Lower leg skin (tissue), 3 donors: ENCODE data around the gene SUGCT.

Experiments
- POLR2A ChIP-seq, 2 donors: fragments of 450-650 bp; IDR thresholded peaks; one replicate each; pipeline ENCODE4 v1.6.1; 2016 to 2017; ENCODE audit warnings: antibody characterized with exemption in 2 of 2, mild to moderate bottlenecking in 1 of 2, moderate library complexity in 1 of 2
- TF ChIP-seq, protein P1 (sequence below), 3 donors: fragments of 450-650 bp; IDR thresholded peaks; one replicate each; pipeline ENCODE4 v1.5.1; 2016; ENCODE audit warnings: antibody characterized with exemption in 3 of 3, mild to moderate bottlenecking in 3 of 3, moderate library complexity in 2 of 3

DNA sequence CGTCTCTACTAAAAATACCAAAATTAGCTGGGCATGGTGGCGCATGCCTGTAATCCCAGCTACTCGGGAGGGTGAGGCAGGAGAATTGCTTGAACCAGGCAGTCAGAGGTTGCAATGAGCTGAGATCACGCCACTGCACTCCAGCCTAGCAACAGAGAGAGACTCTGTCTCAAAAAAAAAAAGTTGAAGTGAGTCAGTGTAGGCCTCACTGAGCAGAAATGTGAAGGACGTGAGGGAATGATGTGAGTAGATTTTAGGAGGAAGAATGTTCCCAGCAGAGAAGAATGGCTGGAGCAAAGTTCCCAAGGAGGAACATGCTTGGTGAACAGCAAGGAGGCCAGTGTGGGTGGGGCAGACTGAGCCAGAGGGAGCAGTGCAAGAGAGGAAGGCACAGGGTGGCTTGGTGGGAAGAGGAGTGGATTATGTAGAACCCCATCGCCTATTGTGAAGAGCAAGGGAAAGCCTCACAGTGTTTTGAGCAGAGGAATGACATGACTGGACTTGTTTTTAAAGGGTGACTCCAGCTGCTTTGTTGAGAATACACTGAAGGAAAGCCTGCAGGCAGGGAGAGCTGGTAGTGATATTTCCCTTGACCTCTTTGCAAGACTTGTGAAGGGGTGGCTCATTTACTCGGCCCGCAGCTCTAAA lies 708.7 kb downstream of the SUGCT start:
- TF ChIP-seq, protein P1, sequence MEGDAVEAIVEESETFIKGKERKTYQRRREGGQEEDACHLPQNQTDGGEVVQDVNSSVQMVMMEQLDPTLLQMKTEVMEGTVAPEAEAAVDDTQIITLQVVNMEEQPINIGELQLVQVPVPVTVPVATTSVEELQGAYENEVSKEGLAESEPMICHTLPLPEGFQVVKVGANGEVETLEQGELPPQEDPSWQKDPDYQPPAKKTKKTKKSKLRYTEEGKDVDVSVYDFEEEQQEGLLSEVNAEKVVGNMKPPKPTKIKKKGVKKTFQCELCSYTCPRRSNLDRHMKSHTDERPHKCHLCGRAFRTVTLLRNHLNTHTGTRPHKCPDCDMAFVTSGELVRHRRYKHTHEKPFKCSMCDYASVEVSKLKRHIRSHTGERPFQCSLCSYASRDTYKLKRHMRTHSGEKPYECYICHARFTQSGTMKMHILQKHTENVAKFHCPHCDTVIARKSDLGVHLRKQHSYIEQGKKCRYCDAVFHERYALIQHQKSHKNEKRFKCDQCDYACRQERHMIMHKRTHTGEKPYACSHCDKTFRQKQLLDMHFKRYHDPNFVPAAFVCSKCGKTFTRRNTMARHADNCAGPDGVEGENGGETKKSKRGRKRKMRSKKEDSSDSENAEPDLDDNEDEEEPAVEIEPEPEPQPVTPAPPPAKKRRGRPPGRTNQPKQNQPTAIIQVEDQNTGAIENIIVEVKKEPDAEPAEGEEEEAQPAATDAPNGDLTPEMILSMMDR (IDR thresholded peaks at IDR 0.05): no peak
- TF ChIP-seq POLR2A (IDR thresholded peaks at IDR 0.05): no peak
